A549 (cell line): ENCODE data around the gene FGFR3. TPM values are rescaled to one million over a fixed set of nuclear protein-coding genes. Genes with fewer than 3 reads are reported as not detected.

ENCODE experiments used
- ATAC-seq, 2 experiments: fragments of 200-7000 bp in 1 of 2; fragments of >200 bp in 1 of 2; cut with Nextera tagmentation in 1 of 2; cut with Tn5 transposase in 1 of 2; 3 replicates each; pipeline versions ENCODE4 v1.8.0 to v1.9.1; 2018 to 2020; ENCODE audit warnings: mild to moderate bottlenecking in 1 of 2, moderate library complexity in 1 of 2
- CTCF ChIA-PET: fragments of 300-600 bp; sonication (Branson Sonifier 250); formaldehyde crosslinking; extraction: SDS; loops from one replicate; lab custom pipeline; 2021; ENCODE audit warnings: antibody characterized with exemption, inconsistent platforms; lab: Yijun Ruan, JAX
- POLR2A ChIA-PET: fragments of 350-600 bp; formaldehyde crosslinking; extraction: SDS; loops from one replicate; lab custom pipeline; 2021; ENCODE audit warnings: antibody characterized with exemption, inconsistent platforms; lab: Yijun Ruan, JAX
- DNase-seq, 2 experiments: peaks; one replicate each; pipeline versions ENCODE4 v3.0.0 to v3.0.0-alpha.2; 2011 to 2016; ENCODE audit warnings: low read depth in 1 of 2, low spot score in 1 of 2
- FAIRE-seq: peaks from 2 replicates; lab custom pipeline; 2011; peaks lifted over from hg19 to GRCh38; lab: Jason Lieb, UNC
- H3K27ac ChIP-seq, 2 experiments: fragments of >200 bp; sonication (Bioruptor Twin); formaldehyde crosslinking; 3 replicates each; pipeline ENCODE4 v1.5.1; 2016 to 2017
- H3K4me1 ChIP-seq: fragments of >200 bp; sonication (Bioruptor Twin); formaldehyde crosslinking; 3 replicates; pipeline ENCODE4 v1.6.1; 2016
- H3K4me2 ChIP-seq: fragments of >200 bp; sonication (Bioruptor Twin); formaldehyde crosslinking; 3 replicates; pipeline ENCODE4 v1.6.1; 2016
- H3K4me3 ChIP-seq: fragments of >200 bp; sonication (Bioruptor Twin); formaldehyde crosslinking; 3 replicates; pipeline ENCODE4 v1.5.1; 2016
- H3K9me3 ChIP-seq: fragments of >200 bp; sonication (Bioruptor Twin); formaldehyde crosslinking; 3 replicates; pipeline ENCODE4 v1.6.1; 2016
- ATOH8 ChIP-seq: fragments of 250-450 bp; sonication (Bioruptor Pico); IDR thresholded peaks from 2 replicates; pipeline ENCODE4 v1.5.0; 2020; ENCODE audit warnings: low read depth, mild to moderate bottlenecking, moderate library complexity
- BHLHE40 ChIP-seq: IDR thresholded peaks from 2 replicates; pipeline ENCODE4 v1.6.1; 2012; ENCODE audit warnings: low read depth, low read length, inconsistent platforms
- CBX8 ChIP-seq: fragments of 200-600 bp; sonication (generic); IDR thresholded peaks from 2 replicates; pipeline ENCODE4 v1.6.1; 2016
- CHD2 ChIP-seq: fragments of 150-350 bp; IDR thresholded peaks from 2 replicates; pipeline ENCODE4 v1.6.1; 2014; ENCODE audit warnings: low read length; ENCODE audit not compliant: partially characterized antibody
- EHMT2 ChIP-seq: fragments of 200-600 bp; sonication (generic); IDR thresholded peaks from 2 replicates; pipeline ENCODE4 v1.6.1; 2016; ENCODE audit warnings: antibody characterized with exemption, low read depth, mild to moderate bottlenecking, moderate library complexity
- ELK1 ChIP-seq: fragments of 150-350 bp; IDR thresholded peaks from 2 replicates; pipeline ENCODE4 v1.6.1; 2014; ENCODE audit warnings: low read depth, mild to moderate bottlenecking, low read length
- ESRRA ChIP-seq: fragments of 150-350 bp; IDR thresholded peaks from 2 replicates; pipeline ENCODE4 v1.6.1; 2014; ENCODE audit warnings: mild to moderate bottlenecking, low read length, borderline replicate concordance
- FOSB ChIP-seq: fragments of 250-450 bp; sonication (Bioruptor Pico); IDR thresholded peaks from 2 replicates; pipeline ENCODE4 v1.5.0; 2020; ENCODE audit warnings: mild to moderate bottlenecking, moderate library complexity
- GATA3 ChIP-seq: IDR thresholded peaks from 2 replicates; pipeline ENCODE4 v1.6.1; 2012; ENCODE audit warnings: borderline replicate concordance
- HMGXB4 ChIP-seq: fragments of 250-450 bp; sonication (Bioruptor Pico); IDR thresholded peaks from 2 replicates; pipeline ENCODE4 v1.5.0; 2021; ENCODE audit warnings: mild to moderate bottlenecking, moderate library complexity, borderline replicate concordance
- HOXA7 ChIP-seq: fragments of 250-450 bp; sonication (Bioruptor Pico); IDR thresholded peaks from 2 replicates; pipeline ENCODE4 v1.5.0; 2020; ENCODE audit warnings: mild to moderate bottlenecking, moderate library complexity
- NPAS2 ChIP-seq: fragments of 250-450 bp; sonication (Bioruptor Pico); IDR thresholded peaks from 2 replicates; pipeline ENCODE4 v1.8.0; 2022; ENCODE audit warnings: mild to moderate bottlenecking, moderate library complexity, borderline replicate concordance
- NR3C1 ChIP-seq: fragments of >200 bp; sonication (Bioruptor Twin); formaldehyde crosslinking; IDR thresholded peaks from 3 replicates; pipeline ENCODE4 v1.6.1; 2017
- PBX3 ChIP-seq: IDR thresholded peaks from 2 replicates; pipeline ENCODE4 v1.6.1; 2012
- RAD21 ChIP-seq, 2 experiments: fragments of >200 bp in 1 of 2; sonication (Bioruptor Twin) in 1 of 2; formaldehyde crosslinking in 1 of 2; IDR thresholded peaks in 1 of 2; conservative IDR thresholded peaks in 1 of 2; 2 replicates in 1 of 2; 3 replicates in 1 of 2; pipeline ENCODE4 v1.6.1; 2012 to 2018; ENCODE audit warnings: inconsistent platforms in 1 of 2
- RCOR1 ChIP-seq: fragments of 150-350 bp; IDR thresholded peaks from 2 replicates; pipeline ENCODE4 v1.6.1; 2014; ENCODE audit warnings: antibody characterized with exemption, low read length, low read depth
- REST ChIP-seq: fragments of 200-600 bp; sonication (generic); IDR thresholded peaks from 2 replicates; pipeline ENCODE4 v1.6.1; 2016; ENCODE audit warnings: antibody characterized with exemption, mild to moderate bottlenecking, moderate library complexity
- SMC3 ChIP-seq: fragments of >200 bp; sonication (Bioruptor Twin); formaldehyde crosslinking; IDR thresholded peaks from 3 replicates; pipeline ENCODE4 v1.6.1; 2018; ENCODE audit warnings: inconsistent platforms
- TP53 ChIP-seq: fragments of 250-450 bp; sonication (Bioruptor Pico); IDR thresholded peaks from 2 replicates; pipeline ENCODE4 v1.5.0; 2021; ENCODE audit warnings: mild to moderate bottlenecking, moderate library complexity
- ZC3H11A ChIP-seq: fragments of 450-650 bp; IDR thresholded peaks from 2 replicates; pipeline ENCODE4 v1.6.1; 2014; ENCODE audit warnings: antibody characterized with exemption, mild to moderate bottlenecking
- ZFP36 ChIP-seq: fragments of 450-650 bp; IDR thresholded peaks from 2 replicates; pipeline ENCODE4 v1.6.1; 2014; ENCODE audit warnings: borderline replicate concordance; ENCODE audit not compliant: partially characterized antibody
- ZSCAN20 ChIP-seq: fragments of 250-450 bp; sonication (Bioruptor Pico); IDR thresholded peaks from 2 replicates; pipeline ENCODE4 v1.8.0; 2022; ENCODE audit warnings: mild to moderate bottlenecking, moderate library complexity
- WGBS: methylation state at CpG from one replicate; pipeline ENCODE4 v1.1.6; 2017; ENCODE audit errors: missing lambda C conversion rate; 5-methylcytosine and 5-hydroxymethylcytosine counted together
- polyA plus RNA-seq, 4 experiments: library from polyadenylated mRNA; depleted of rRNA in 3 of 4; stranded (reverse); fragments of >200 nt; fragmentation: RNase III in 1 of 4; extraction: RNeasy Plus Mini Kit Qiagen cat#74134 plus additional on column Dnase treatment in 1 of 4; gene quantifications; 2 replicates in 3 of 4; 3 replicates in 1 of 4; pipeline ENCODE4 v1.2.3, GENCODE V29; 2011 to 2017

Gene FGFR3
- polyA plus RNA-seq, 2 of the 4 experiments (the other 2 are of a cell fraction), result 1.9 to 4.8 TPM

- no peaks in the 10 kb centered on the region for H3K9me3 ChIP-seq
- H3K4me2 ChIP-seq, result no peak overlapping the region
- FAIRE-seq, result no peak
- CTCF ChIA-PET, result interaction anchor here (0.6 to 1.8 kb wide), 4 partner anchors 15 to 55 kb away, joined by 3 to 7 read pairs (median 4); no protein-coding TSS in a partner anchor
- WGBS, result 88% methylated on average over 1 of the region's 10 CpGs
- TF ChIP-seq REST, result no peak
- TF ChIP-seq CHD2, result no peak
- no peak for TF ChIP-seq NR3C1
- no peak for TF ChIP-seq RCOR1
- TF ChIP-seq CBX8, result no peak
- no peak for TF ChIP-seq PBX3
- TF ChIP-seq TP53 (CRISPR knock-in tag), result no peak
- no peak for TF ChIP-seq ZSCAN20 (CRISPR knock-in tag)
- DNase-seq, result no peak
- POLR2A ChIA-PET, result no interaction called here
- H3K27ac ChIP-seq, result no peak overlapping the region
- no peak overlapping the region for H3K4me3 ChIP-seq
- H3K4me1 ChIP-seq, result peaks cover 8% of the 10 kb centered on the region
- ATAC-seq, result no peak
Measured at GRCh38 chr4:1783015-1783414, 10.1 kb upstream of the FGFR3 start.

- ATAC-seq (no peak), FAIRE-seq (no peak), DNase-seq (no peak)
- no peak overlapping the region for H3K4me2 ChIP-seq
- POLR2A ChIA-PET, result no interaction called here
- no peak overlapping the region for H3K27ac ChIP-seq
- H3K4me3 ChIP-seq, result no peak overlapping the region
- no peaks in the 10 kb centered on the region; the same call in 2 of the 3 replicates for H3K4me1 ChIP-seq
- WGBS, result 66% methylated on average over 10 of the region's 12 CpGs
- CTCF ChIA-PET, result interaction anchor here (1.8 to 3.7 kb wide), 2 partner anchors 24 to 25 kb away, joined by 4 to 12 read pairs; no protein-coding TSS in a partner anchor
- H3K9me3 ChIP-seq, result no peaks in the 10 kb centered on the region
- TF ChIP-seq ATOH8 (CRISPR knock-in tag) (no peak), HOXA7 (CRISPR knock-in tag) (no peak), PBX3 (no peak), NR3C1 (no peak), GATA3 (no peak), SMC3 (no peak), ESRRA (no peak), EHMT2 (no peak), FOSB (CRISPR knock-in tag) (no peak), NPAS2 (CRISPR knock-in tag) (no peak), REST (no peak), ELK1 (no peak), ZC3H11A (no peak), HMGXB4 (no peak), BHLHE40 (no peak), RAD21 (conservative IDR thresholded peaks at IDR 0.05 in 1 of 2, IDR thresholded peaks at IDR 0.05 in 1 of 2) (no peak), ZFP36 (no peak)
Measured at GRCh38 chr4:1783970-1784369, 9.1 kb upstream of the FGFR3 start.
